Measurements from ENCODE around the gene TCF7L2.

TCF7L2 gene

DNA sequence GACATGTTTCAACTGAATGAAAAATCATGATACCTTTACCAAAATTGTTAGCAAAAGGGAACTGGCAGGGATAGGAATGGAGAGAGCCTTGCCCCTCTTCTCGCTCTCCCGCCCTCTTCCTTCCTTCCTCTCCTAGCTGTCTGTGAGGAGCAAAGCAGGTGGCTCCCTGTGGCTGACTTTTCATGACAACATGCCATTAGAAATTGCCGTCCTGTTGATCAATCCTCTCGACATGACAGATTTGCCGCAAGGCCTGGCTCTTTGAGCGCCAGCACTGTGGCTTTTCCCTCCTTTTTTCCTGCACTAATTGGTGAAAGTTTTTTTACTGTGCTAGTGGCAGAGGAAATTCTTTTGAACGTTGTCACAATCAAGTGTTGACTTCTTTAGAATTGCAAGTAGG lies 171.1 kb downstream of the TCF7L2 start:
- H3K27me3 ChIP-seq (ENCODE audit: control insufficient read depth, low read length): no peaks in the 10 kb centered on the region
- no peaks in the 10 kb centered on the region for H4K20me1 ChIP-seq (ENCODE audit: control insufficient read depth, insufficient read depth, low read depth, low read length)
- H3F3A ChIP-seq (ENCODE audit: control insufficient read depth, insufficient read depth): no peaks in the 10 kb centered on the region
- H3K79me2 ChIP-seq (ENCODE audit: control insufficient read depth, low read length): no peaks in the 10 kb centered on the region
- H3K4me1 ChIP-seq (ENCODE audit: control insufficient read depth, low read length): no peaks in the 10 kb centered on the region
- no peaks in the 10 kb centered on the region for H3K9me3 ChIP-seq (ENCODE audit: control insufficient read depth, insufficient read depth, low read length)
- H3K36me3 ChIP-seq (ENCODE audit: control insufficient read depth, low read length): no peaks in the 10 kb centered on the region
- no peak overlapping the region for H3K27ac ChIP-seq (ENCODE audit: low read depth, low read length)
- no peak overlapping the region for H3K4me2 ChIP-seq (ENCODE audit: low read length)
- no peak for TF ChIP-seq EZH2phosphoT487 (IDR thresholded peaks at IDR 0.05; ENCODE audit: borderline replicate concordance, low read length)
- TF ChIP-seq, protein P1, sequence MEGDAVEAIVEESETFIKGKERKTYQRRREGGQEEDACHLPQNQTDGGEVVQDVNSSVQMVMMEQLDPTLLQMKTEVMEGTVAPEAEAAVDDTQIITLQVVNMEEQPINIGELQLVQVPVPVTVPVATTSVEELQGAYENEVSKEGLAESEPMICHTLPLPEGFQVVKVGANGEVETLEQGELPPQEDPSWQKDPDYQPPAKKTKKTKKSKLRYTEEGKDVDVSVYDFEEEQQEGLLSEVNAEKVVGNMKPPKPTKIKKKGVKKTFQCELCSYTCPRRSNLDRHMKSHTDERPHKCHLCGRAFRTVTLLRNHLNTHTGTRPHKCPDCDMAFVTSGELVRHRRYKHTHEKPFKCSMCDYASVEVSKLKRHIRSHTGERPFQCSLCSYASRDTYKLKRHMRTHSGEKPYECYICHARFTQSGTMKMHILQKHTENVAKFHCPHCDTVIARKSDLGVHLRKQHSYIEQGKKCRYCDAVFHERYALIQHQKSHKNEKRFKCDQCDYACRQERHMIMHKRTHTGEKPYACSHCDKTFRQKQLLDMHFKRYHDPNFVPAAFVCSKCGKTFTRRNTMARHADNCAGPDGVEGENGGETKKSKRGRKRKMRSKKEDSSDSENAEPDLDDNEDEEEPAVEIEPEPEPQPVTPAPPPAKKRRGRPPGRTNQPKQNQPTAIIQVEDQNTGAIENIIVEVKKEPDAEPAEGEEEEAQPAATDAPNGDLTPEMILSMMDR (IDR thresholded peaks at IDR 0.05; ENCODE audit: low read depth, low read length, poor library complexity, severe bottlenecking): no peak
- no peak overlapping the region for H3K4me3 ChIP-seq (ENCODE audit: low read length)
- no peaks in the 10 kb centered on the region for H3K9me2 ChIP-seq (replicated peaks; ENCODE audit: control insufficient read depth, low read length)

DNA sequence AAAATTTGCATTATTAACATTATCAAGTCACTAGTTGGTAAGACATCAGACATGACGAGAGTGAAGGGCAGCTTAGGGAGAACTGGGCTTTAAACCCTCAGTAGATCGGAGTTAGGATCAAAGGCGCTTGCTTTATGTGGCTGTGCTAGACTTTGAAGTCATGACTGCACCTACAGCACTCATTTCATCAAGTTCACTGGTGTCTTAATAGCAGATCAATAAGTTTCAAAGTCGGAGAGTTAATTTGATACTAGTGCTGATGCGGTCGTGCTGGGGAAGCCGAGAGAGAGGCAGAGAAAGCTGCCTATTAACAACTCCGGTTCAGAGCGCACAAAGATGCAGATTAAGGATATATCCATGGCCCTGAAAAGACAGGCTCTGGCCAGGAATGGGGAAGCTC lies 172.9 kb downstream of the TCF7L2 start:
- Histone ChIP-seq H3K27me3 (ENCODE audit: control insufficient read depth, low read length) (no peaks in the 10 kb centered on the region), H3K9me2 (replicated peaks; ENCODE audit: control insufficient read depth, low read length) (no peaks in the 10 kb centered on the region), H3F3A (ENCODE audit: control insufficient read depth, insufficient read depth) (no peaks in the 10 kb centered on the region), H3K4me3 (ENCODE audit: low read length) (no peak overlapping the region), H4K20me1 (ENCODE audit: control insufficient read depth, insufficient read depth, low read depth, low read length) (no peaks in the 10 kb centered on the region), H3K4me1 (ENCODE audit: control insufficient read depth, low read length) (no peaks in the 10 kb centered on the region), H3K4me2 (ENCODE audit: low read length) (no peak overlapping the region), H3K9me3 (ENCODE audit: control insufficient read depth, insufficient read depth, low read length) (no peaks in the 10 kb centered on the region), H3K79me2 (ENCODE audit: control insufficient read depth, low read length) (no peaks in the 10 kb centered on the region), H3K27ac (ENCODE audit: low read depth, low read length) (no peak overlapping the region), H3K36me3 (ENCODE audit: control insufficient read depth, low read length) (no peaks in the 10 kb centered on the region)
- TF ChIP-seq EZH2phosphoT487 (IDR thresholded peaks at IDR 0.05; ENCODE audit: borderline replicate concordance, low read length): no peak
- TF ChIP-seq, protein P1 (IDR thresholded peaks at IDR 0.05; ENCODE audit: low read depth, low read length, poor library complexity, severe bottlenecking): no peak

DNA sequence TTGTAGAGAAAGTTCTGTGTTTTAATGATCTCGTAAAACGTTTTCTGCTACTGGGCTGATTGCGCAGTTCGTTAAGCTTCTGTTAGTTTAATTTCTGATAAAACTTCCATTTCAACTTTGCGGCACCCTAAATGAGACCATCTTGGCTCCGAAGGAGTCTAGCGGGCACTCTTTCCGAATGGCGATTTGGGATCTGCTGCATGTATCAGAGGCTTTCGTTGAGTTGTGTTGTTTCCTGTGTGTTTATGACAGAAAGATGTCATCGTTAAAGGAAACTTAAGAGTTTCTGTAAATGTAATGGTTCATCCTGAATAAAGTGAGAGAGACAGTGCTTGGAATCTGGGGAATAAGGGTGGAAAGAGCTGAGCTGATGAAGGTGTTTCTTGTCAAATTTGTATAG lies 174.7 kb downstream of the TCF7L2 start:
- H4K20me1 ChIP-seq (ENCODE audit: control insufficient read depth, insufficient read depth, low read depth, low read length): no peaks in the 10 kb centered on the region
- no peaks in the 10 kb centered on the region for H3K4me1 ChIP-seq (ENCODE audit: control insufficient read depth, low read length)
- H3K9me2 ChIP-seq (replicated peaks; ENCODE audit: control insufficient read depth, low read length): no peaks in the 10 kb centered on the region
- H3F3A ChIP-seq (ENCODE audit: control insufficient read depth, insufficient read depth): no peaks in the 10 kb centered on the region
- H3K36me3 ChIP-seq (ENCODE audit: control insufficient read depth, low read length): no peaks in the 10 kb centered on the region
- H3K4me3 ChIP-seq (ENCODE audit: low read length): no peak overlapping the region
- no peaks in the 10 kb centered on the region for H3K27me3 ChIP-seq (ENCODE audit: control insufficient read depth, low read length)
- no peaks in the 10 kb centered on the region for H3K9me3 ChIP-seq (ENCODE audit: control insufficient read depth, insufficient read depth, low read length)
- no peak overlapping the region for H3K27ac ChIP-seq (ENCODE audit: low read depth, low read length)
- TF ChIP-seq, protein P1 (IDR thresholded peaks at IDR 0.05; ENCODE audit: low read depth, low read length, poor library complexity, severe bottlenecking): no peak
- H3K4me2 ChIP-seq (ENCODE audit: low read length): no peak overlapping the region
- H3K79me2 ChIP-seq (ENCODE audit: control insufficient read depth, low read length): no peaks in the 10 kb centered on the region

DNA sequence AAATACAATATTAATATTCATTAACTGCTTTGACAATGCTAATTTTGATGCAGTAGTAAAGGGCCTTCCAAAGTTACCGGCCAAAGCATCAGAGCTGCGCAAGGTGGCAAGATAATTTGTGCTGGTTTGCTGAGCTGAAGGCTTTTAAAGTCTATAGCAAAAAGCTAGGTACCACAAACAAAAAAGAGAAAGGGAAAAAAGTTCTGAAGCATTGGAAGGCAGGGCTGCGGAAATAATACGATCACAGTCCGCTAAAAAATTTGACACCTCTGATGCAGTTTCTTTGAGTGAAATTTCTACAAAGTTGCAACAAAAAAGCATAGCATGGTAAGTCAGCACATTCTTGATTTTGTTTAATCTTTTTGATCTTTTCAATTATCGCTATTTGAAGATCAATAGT lies 175.6 kb downstream of the TCF7L2 start:
- Histone ChIP-seq H3K27ac (ENCODE audit: low read depth, low read length) (no peak overlapping the region), H3K79me2 (ENCODE audit: control insufficient read depth, low read length) (no peaks in the 10 kb centered on the region), H3K36me3 (ENCODE audit: control insufficient read depth, low read length) (no peaks in the 10 kb centered on the region), H3K4me3 (ENCODE audit: low read length) (no peak overlapping the region), H3K27me3 (ENCODE audit: control insufficient read depth, low read length) (no peaks in the 10 kb centered on the region), H3K9me2 (replicated peaks; ENCODE audit: control insufficient read depth, low read length) (no peaks in the 10 kb centered on the region), H4K20me1 (ENCODE audit: control insufficient read depth, insufficient read depth, low read depth, low read length) (no peaks in the 10 kb centered on the region), H3K4me1 (ENCODE audit: control insufficient read depth, low read length) (no peaks in the 10 kb centered on the region), H3K9me3 (ENCODE audit: control insufficient read depth, insufficient read depth, low read length) (no peaks in the 10 kb centered on the region), H3F3A (ENCODE audit: control insufficient read depth, insufficient read depth) (no peaks in the 10 kb centered on the region), H3K4me2 (ENCODE audit: low read length) (no peak overlapping the region)
- TF ChIP-seq, protein P1 (IDR thresholded peaks at IDR 0.05; ENCODE audit: low read depth, low read length, poor library complexity, severe bottlenecking): no peak
- TF ChIP-seq EZH2phosphoT487 (IDR thresholded peaks at IDR 0.05; ENCODE audit: borderline replicate concordance, low read length): no peak

Measured in DOHH2 (cell line).